Ishikawa (cell line): Measurements from ENCODE around the gene DNAJC15.

Experiments used
- CEBPB ChIP-seq: IDR thresholded peaks from 2 replicates; pipeline ENCODE4 v1.6.1; 2012
- CREB1 ChIP-seq: IDR thresholded peaks from 2 replicates; pipeline ENCODE4 v1.6.1; 2012; ENCODE audit warnings: low read depth
- EGR1 ChIP-seq: IDR thresholded peaks from 2 replicates; pipeline ENCODE4 v1.6.1; 2012
- EP300 ChIP-seq: IDR thresholded peaks from 2 replicates; pipeline ENCODE4 v1.6.1; 2012; ENCODE audit warnings: borderline replicate concordance
- FOXM1 ChIP-seq: IDR thresholded peaks from 2 replicates; pipeline ENCODE4 v1.6.1; 2012; ENCODE audit warnings: low read depth, borderline replicate concordance
- MAX ChIP-seq: IDR thresholded peaks from 2 replicates; pipeline ENCODE4 v1.6.1; 2012
- NFIC ChIP-seq: IDR thresholded peaks from 2 replicates; pipeline ENCODE4 v1.6.1; 2012
- RAD21 ChIP-seq: IDR thresholded peaks from 2 replicates; pipeline ENCODE4 v1.6.1; 2012; ENCODE audit warnings: low read depth
- REST ChIP-seq: IDR thresholded peaks from 2 replicates; pipeline ENCODE4 v1.6.1; 2012; ENCODE audit warnings: low read depth, mild to moderate bottlenecking
- TAF1 ChIP-seq: IDR thresholded peaks from 2 replicates; pipeline ENCODE4 v1.6.1; 2012; ENCODE audit warnings: low read depth, mild to moderate bottlenecking
- TCF12 ChIP-seq: IDR thresholded peaks from 2 replicates; pipeline ENCODE4 v1.6.1; 2012; ENCODE audit warnings: low read depth
- TEAD4 ChIP-seq: IDR thresholded peaks from 2 replicates; pipeline ENCODE4 v1.6.1; 2012
- YY1 ChIP-seq: IDR thresholded peaks from 2 replicates; pipeline ENCODE4 v1.6.1; 2012; ENCODE audit warnings: low read depth
- ZBTB7A ChIP-seq: IDR thresholded peaks from 2 replicates; pipeline ENCODE4 v1.6.1; 2012; ENCODE audit warnings: low read depth
- TF ChIP-seq, protein P1 (sequence below): IDR thresholded peaks from 2 replicates; pipeline ENCODE4 v1.6.1; 2012

Gene DNAJC15

DNA sequence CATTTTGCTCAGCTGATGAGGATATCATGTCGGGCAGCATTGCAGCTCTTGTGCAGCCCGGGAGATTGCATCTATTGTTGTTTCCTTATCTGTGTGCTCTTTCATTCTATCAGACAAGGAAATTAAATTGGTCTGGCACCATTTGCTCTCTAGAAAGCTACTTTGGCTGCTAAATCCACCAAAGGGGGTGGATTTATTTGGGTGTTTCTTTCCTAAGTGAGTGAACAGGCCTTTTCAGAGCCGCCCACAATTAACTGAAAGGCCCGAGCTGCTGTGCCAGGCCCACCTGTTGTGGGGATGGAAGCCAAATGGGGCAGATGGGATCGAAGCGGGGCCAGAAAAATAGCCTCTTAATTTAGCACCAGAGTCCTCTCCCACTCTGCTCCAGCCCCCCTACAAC, 99.4 kb downstream of the DNAJC15 start:
- TF ChIP-seq MAX, result no peak
- TF ChIP-seq TAF1, result no peak
- no peak for TF ChIP-seq RAD21
- TF ChIP-seq TCF12, result no peak
- TF ChIP-seq YY1, result no peak
- no peak for TF ChIP-seq CREB1
- no peak for TF ChIP-seq CEBPB
- TF ChIP-seq REST, result no peak
- TF ChIP-seq EP300, result no peak
- TF ChIP-seq, protein P1, sequence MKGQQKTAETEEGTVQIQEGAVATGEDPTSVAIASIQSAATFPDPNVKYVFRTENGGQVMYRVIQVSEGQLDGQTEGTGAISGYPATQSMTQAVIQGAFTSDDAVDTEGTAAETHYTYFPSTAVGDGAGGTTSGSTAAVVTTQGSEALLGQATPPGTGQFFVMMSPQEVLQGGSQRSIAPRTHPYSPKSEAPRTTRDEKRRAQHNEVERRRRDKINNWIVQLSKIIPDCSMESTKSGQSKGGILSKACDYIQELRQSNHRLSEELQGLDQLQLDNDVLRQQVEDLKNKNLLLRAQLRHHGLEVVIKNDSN, result no peak
- TF ChIP-seq NFIC, result no peak
- no peak for TF ChIP-seq ZBTB7A
- TF ChIP-seq EGR1, result no peak
- TF ChIP-seq TEAD4, result no peak
- TF ChIP-seq FOXM1, result no peak

- TF ChIP-seq CREB1 (no peak), TAF1 (no peak), ZBTB7A (no peak), MAX (no peak), FOXM1 (no peak), EGR1 (no peak), REST (no peak), TCF12 (no peak), CEBPB (no peak), RAD21 (no peak), YY1 (no peak), TEAD4 (no peak), NFIC (no peak)
- TF ChIP-seq, protein P1, result no peak
Observed at GRCh38 chr13:43123856-43124255, 100.5 kb downstream of the DNAJC15 start.

- no peak for TF ChIP-seq TAF1
- no peak for TF ChIP-seq EP300
- no peak for TF ChIP-seq EGR1
- TF ChIP-seq TEAD4, result no peak
- TF ChIP-seq NFIC, result no peak
- TF ChIP-seq RAD21, result no peak
- TF ChIP-seq TCF12, result no peak
- TF ChIP-seq ZBTB7A, result no peak
- no peak for TF ChIP-seq YY1
- TF ChIP-seq REST, result no peak
- no peak for TF ChIP-seq CREB1
- TF ChIP-seq MAX, result no peak
- TF ChIP-seq FOXM1, result no peak
- TF ChIP-seq, protein P1, result no peak
- no peak for TF ChIP-seq CEBPB
Observed at GRCh38 chr13:43124490-43124889, 101.1 kb downstream of the DNAJC15 start.

DNA sequence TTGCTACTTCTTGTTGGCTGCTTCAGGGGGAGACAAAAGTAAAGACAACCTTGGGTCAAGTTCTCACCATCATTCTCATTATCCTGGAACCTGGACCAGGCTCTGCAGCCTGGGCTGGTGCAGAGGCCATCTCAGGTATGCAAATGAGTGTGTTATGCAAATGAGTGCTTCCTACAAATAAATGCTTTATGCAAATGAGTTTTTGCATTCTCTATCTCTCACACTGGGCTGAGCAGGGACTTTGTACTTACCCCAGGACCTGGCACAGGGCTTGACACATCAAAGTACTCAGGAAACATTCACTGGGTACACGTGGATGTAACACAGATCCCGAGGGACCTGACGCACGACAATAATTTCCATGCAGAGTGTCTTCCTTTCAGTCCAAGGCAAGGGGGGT, 103.0 kb downstream of the DNAJC15 start:
- TF ChIP-seq ZBTB7A (no peak), MAX (no peak), EP300 (no peak), REST (no peak), YY1 (no peak), NFIC (no peak), TAF1 (no peak), TEAD4 (no peak), RAD21 (no peak), FOXM1 (no peak), EGR1 (no peak), CEBPB (no peak), TCF12 (no peak), CREB1 (no peak)
- TF ChIP-seq, protein P1, result no peak
